Astrocyte (in vitro differentiated cells and primary cell): ENCODE measurements around the gene JTB.

Experiments
- EZH2 ChIP-seq: IDR thresholded peaks from 2 replicates; pipeline ENCODE4 v1.6.1; 2012; ENCODE audit warnings: mild to moderate bottlenecking, low read length, inconsistent platforms; ENCODE audit not compliant: insufficient read depth
- TF ChIP-seq, protein P1 (sequence below): IDR thresholded peaks from 2 replicates; pipeline ENCODE4 v1.5.1; 2011; ENCODE audit warnings: low read depth, mild to moderate bottlenecking, inconsistent platforms, low read length, moderate library complexity; ENCODE audit not compliant: insufficient read depth

DNA sequence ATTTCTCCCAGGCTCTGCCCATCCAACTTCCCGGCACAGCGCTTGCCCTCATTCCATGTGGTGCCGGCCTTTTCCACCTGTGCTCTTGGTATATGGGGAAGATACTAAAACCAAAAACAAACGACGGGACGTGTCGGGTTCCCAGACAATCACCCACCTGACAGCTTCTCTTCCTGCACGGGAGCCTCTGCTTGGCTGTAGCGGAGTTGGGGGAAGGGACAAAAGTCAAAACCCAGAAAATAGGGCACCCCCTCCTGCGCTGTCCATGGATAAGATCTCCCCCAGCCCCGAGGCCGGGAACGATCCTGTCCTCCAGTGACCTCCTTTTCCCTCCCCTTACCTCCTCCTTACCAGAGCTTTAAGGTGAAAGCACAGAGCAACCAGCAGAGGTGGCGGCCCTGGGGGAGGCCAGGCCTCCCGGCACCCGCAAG, 640 bp downstream of the JTB start:
- TF ChIP-seq, protein P1, sequence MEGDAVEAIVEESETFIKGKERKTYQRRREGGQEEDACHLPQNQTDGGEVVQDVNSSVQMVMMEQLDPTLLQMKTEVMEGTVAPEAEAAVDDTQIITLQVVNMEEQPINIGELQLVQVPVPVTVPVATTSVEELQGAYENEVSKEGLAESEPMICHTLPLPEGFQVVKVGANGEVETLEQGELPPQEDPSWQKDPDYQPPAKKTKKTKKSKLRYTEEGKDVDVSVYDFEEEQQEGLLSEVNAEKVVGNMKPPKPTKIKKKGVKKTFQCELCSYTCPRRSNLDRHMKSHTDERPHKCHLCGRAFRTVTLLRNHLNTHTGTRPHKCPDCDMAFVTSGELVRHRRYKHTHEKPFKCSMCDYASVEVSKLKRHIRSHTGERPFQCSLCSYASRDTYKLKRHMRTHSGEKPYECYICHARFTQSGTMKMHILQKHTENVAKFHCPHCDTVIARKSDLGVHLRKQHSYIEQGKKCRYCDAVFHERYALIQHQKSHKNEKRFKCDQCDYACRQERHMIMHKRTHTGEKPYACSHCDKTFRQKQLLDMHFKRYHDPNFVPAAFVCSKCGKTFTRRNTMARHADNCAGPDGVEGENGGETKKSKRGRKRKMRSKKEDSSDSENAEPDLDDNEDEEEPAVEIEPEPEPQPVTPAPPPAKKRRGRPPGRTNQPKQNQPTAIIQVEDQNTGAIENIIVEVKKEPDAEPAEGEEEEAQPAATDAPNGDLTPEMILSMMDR, result no peak
- TF ChIP-seq EZH2, result no peak
